ENCODE data around the gene PPAN.

PPAN gene

GRCh38 chr19:10106100-10106936 is at the start of gene PPAN:
Gene PPAN (plus strand): TSS chr19:10106362. CDS start chr19:10106395, 33 bp downstream.
- H3K4me3 ChIP-seq (ENCODE audit: low read length) = peak within 1 kb of the TSS; percentile 83
- TF ChIP-seq CTCF (conservative IDR thresholded peaks at IDR 0.05; ENCODE audit: low read length) = no peak
- DNase-seq (ENCODE audit: low read depth) = peak; percentile 97

- no peak overlapping the region for H3K4me3 ChIP-seq (ENCODE audit: low read length)
- DNase-seq (ENCODE audit: low read depth) = no peak
- TF ChIP-seq CTCF (conservative IDR thresholded peaks at IDR 0.05; ENCODE audit: low read length) = no peak
Measured at GRCh38 chr19:10061717-10062310, 44.3 kb upstream of the PPAN start.

- no peak for DNase-seq (ENCODE audit: low read depth)
- TF ChIP-seq CTCF (conservative IDR thresholded peaks at IDR 0.05; ENCODE audit: low read length) = no peak
- H3K4me3 ChIP-seq (ENCODE audit: low read length) = no peak overlapping the region
Measured at GRCh38 chr19:10068205-10068604, 38.0 kb upstream of the PPAN start.

- no peak for DNase-seq (ENCODE audit: low read depth)
- no peak for TF ChIP-seq CTCF (conservative IDR thresholded peaks at IDR 0.05; ENCODE audit: low read length)
- no peak overlapping the region for H3K4me3 ChIP-seq (ENCODE audit: low read length)
Measured at GRCh38 chr19:10069046-10069445, 37.1 kb upstream of the PPAN start.

- no peak for DNase-seq (ENCODE audit: low read depth)
- H3K4me3 ChIP-seq (ENCODE audit: low read length) = no peak overlapping the region
- TF ChIP-seq CTCF (conservative IDR thresholded peaks at IDR 0.05; ENCODE audit: low read length) = no peak
Measured at GRCh38 chr19:10070730-10071446, 35.3 kb upstream of the PPAN start.

GRCh38 chr19:10074153-10074552 is 32.0 kb upstream of the PPAN start:
- no peak for DNase-seq (ENCODE audit: low read depth)
- TF ChIP-seq CTCF (conservative IDR thresholded peaks at IDR 0.05; ENCODE audit: low read length) = no peak; the same call in 1 of the 2 replicates
- H3K4me3 ChIP-seq (ENCODE audit: low read length) = no peak overlapping the region

Measured in AG10803 (cell line).